GM19351 (cell line): ENCODE data around the gene KHDRBS2.

Experiments
- ATAC-seq: cut with Tn5 transposase; IDR thresholded peaks from one replicate; pipeline ENCODE4 v1.9.1; 2021; ENCODE audit warnings: mild to moderate bottlenecking, moderate library complexity; ENCODE audit not compliant: unreplicated experiment

Gene KHDRBS2

DNA sequence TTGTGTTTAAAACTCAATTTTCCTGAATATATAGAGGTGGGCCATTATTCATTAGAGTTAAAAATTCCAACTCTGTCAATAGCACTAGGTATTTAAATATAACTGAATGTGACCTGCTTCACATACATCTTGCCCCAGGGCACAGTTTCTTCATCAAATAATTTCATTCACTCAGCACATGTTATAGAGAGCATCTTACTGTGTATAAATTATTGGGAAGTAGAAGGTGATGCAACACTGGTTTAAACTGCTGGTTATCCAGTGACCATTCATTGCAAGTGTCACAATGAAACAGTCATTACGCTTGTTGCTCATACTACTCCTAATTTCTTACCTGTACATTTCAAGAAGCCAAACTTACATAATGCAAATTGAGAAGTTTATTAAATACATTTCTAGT lies 93.4 kb downstream of the KHDRBS2 start:
- no peak for ATAC-seq

DNA sequence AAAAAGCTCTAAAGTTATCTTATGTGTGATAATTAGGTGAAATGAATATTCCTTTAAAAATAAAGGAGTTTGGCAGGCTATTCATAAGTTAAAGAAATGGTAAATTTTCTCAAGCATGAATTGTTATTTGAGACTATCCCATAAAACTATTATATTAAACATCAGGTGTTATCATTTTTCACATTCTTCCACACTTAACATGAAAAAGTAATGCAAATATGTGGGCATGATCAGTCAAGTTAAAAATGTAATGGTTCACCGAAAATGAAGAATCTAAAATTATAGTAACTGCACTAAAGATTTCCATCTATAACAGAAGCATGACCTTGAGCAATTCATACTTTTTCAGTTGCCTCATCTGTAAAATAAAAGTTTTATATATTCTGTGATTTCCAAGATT lies 110.8 kb downstream of the KHDRBS2 start:
- no peak for ATAC-seq

- ATAC-seq, result no peak
Observed at GRCh38 chr6:62174548-62174947, 111.5 kb downstream of the KHDRBS2 start.

DNA sequence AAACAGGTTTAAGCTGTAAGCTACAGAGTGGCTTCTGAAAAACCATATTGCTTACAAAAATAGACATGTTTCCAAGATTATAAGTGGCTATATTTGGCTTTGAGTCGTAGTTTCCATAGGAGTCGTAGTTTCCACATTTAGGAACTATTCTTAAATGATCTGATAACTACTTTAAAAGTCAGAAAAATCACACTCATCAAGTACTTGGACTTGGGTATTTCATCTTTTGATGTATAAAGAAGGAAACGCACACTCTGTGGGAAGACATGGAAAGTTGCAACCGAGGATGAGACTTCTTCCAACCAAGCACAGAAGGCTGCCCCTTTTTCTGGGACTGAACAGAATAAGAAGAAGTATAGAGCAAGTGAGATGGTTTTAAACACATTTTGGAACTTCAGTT lies 118.3 kb downstream of the KHDRBS2 start:
- ATAC-seq, result no peak

DNA sequence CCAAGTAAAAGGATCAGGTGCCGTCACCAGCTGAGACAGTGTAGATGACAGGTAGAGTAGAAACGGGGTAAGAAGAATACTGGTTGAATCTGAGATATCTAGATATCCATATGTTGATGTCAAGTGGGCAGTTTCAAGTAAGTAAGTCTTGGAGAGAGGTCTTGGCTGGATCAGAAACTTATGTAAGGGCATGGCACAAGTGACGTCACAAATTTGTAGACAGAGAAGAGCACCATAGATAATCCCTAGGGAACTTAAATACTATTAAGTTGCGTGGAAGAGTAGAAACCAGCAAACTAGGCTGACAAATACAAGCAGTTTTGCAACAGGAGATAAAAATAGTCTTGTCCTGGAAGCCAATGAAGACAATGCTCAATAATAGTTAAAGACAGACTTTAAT lies 123.2 kb downstream of the KHDRBS2 start:
- no peak for ATAC-seq

- ATAC-seq, result no peak
Observed at GRCh38 chr6:62152796-62153195, 133.2 kb downstream of the KHDRBS2 start.

- ATAC-seq, result peak; percentile 96
Observed at GRCh38 chr6:62150048-62150663, 135.9 kb downstream of the KHDRBS2 start.

DNA sequence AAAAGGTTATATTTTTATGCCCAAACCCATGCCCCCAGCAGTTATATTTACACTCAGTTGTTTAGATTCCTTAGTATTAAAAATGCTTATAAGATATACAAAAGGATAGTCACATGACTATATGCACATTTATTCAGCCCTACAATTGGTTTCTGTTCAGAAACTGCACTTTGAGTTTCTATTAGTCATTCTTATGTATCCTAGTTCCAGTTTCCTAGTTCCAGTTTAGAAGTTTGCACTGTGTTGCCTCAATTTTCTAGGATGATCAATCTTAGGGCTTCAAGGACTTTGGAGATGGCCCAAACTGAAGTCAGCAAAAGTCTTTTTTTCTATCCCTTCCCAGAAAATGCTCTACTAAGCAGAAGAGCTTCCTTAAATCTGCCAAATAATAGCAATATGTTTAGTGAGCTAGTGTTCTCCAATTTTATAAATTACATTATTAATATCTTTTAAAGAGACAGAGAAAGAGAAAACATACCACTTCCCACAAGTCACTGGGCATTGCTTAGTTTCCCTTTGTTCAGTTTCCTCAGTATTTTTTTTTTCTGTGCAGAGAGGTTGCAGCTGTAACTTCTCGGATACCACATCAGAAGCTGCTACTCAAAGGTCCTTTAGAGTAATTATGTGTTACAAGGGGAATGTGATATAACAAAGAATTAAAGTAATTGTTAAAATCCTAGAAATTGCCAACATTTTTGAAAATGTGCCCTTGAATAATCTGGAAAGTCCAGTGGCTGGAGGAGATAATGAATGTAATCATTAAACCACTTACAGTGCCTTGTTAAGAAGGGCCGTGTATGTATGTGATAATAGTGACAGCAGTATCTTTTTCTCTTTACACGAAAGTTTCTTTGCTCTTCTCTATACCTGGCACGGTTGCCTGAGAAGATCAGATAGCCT lies 138.8 kb downstream of the KHDRBS2 start:
- no peak for ATAC-seq

GRCh38 chr6:62129127-62129526 lies 156.9 kb downstream of the KHDRBS2 start:
- no peak for ATAC-seq

DNA sequence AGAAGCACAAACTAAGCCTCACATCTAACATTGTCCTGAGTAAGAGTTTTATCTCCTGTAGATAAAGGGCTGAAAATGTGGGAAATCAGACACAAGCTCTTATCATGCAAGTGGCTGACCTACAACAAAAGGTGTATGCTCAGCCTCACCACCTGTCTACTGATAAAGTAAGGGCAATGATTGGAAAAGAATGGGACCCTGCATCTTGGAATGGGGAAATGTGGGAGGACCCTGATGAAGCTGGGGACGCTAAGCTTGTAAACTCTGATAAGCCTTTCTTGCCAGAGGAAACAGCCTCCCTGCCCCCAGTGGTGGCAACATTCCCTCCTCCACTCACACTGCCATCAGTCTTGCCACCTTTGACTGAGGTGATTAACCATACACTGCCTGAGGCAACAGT lies 166.6 kb downstream of the KHDRBS2 start:
- no peak for ATAC-seq

GRCh38 chr6:62103186-62103859 lies 182.7 kb downstream of the KHDRBS2 start:
- ATAC-seq, result no peak

DNA sequence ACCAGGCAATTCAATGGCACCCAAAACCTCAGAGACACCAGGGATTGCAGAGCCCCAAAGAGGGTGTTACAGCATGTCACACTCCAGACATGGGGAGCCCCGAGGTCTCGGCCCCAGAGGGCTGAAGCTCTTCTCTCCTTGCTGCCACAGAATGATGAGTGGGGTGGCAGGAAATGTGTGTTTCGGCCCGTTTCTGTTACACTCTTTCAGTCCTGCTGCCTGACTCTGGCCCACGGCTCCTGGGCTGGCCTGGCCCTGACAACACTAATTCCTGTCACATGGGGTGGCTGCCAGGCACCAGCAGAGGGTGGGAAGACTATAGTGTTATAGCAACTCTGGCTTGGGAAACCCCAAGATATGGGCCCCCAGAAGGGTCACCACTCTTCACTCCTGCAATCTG lies 183.6 kb downstream of the KHDRBS2 start:
- ATAC-seq, result no peak

DNA sequence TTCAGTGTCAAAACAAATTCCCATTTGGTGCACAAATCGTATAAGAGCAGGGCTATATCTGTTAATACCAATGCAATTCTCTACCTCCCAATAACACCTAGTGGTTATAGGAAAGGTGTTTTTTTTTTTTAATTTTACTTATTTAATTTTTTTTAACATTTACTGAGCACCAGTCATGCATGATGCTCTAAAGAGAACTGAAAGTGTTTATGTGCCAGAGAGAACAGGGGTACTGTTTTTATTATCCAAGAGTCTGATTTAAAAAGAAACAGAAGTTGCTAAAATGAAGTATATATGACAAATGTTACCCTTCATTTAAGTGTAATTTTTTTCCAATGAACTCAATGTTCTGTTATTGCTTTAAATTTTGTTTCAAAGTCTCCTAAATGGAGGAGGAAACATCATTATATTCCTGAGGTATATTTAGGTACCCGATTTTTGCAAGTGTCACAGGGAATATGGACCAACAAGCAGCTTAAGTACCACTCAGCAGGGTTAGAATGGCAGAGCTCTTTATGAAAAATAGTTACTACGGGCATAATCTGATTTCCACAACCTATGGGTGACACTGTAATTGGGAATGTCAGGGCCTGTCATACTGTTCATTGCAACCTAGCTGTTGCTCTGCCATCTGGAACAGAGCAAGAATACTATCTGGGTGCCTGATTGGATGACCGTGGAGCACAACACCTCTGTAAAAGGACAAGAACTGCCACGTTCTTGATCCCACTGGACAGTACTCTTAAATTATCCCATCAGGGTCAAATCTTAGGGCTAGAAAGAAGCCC lies 195.4 kb downstream of the KHDRBS2 start:
- ATAC-seq, result no peak

DNA sequence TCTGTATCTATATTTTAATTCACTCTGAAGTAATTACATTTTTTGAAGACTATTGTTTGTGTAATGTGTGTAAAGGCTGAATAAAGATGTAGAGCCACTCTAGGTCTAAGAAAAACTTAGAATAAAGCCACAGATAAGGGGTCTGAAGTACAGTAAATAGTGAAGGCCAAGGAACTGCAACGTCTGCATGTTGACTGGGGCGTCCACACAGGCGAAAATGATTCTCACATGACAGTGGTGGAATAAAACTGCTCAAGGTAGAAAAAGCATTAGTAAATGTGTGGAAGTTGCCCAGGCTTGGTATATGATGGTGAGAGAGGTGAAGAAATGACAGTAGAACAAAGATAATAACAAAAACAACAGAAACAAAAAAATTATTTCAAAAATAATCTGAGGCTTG lies 196.2 kb downstream of the KHDRBS2 start:
- no peak for ATAC-seq

DNA sequence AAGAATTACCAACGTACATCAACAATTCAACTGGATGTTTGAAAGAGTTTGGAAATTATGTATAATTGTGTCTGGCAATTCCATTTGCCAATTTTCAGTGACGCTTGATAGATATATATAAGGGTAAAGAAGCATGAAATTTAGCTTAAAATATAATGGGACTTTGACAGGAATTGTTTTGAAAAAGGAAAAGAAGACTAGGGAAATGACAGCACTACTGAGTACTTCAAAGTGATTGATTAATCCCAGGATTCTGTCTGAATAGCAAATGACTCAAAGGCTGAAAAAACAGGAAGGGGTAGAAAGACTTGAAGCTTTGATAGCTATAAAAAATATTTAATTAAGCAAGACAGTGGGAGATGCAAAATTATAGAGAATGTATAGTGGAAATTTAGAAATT lies 200.0 kb downstream of the KHDRBS2 start:
- no peak for ATAC-seq

DNA sequence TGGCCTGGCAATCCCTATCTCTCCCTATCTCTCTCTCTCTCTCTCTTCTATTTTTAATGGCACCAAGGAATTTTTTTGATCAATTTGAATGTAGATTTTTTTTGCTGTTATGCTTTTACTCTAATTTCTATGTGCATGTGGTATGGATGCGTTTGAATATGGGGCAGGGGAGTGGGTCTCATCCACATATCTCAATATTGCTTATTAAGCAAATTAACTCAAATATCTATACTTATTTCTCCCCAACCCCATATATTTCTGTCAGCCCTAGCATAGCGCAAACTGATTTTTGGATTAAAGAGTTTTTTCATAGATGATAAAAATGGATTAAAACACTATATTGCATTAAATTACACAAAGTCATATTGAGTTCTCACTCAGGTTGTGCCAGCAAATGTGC lies 210.2 kb downstream of the KHDRBS2 start:
- no peak for ATAC-seq

GRCh38 chr6:62059901-62060300 lies 226.1 kb downstream of the KHDRBS2 start:
- ATAC-seq, result no peak

- no peak for ATAC-seq
Observed at GRCh38 chr6:62057300-62057699, 228.7 kb downstream of the KHDRBS2 start.

GRCh38 chr6:62045502-62045901 lies 240.5 kb downstream of the KHDRBS2 start:
- ATAC-seq, result no peak

DNA sequence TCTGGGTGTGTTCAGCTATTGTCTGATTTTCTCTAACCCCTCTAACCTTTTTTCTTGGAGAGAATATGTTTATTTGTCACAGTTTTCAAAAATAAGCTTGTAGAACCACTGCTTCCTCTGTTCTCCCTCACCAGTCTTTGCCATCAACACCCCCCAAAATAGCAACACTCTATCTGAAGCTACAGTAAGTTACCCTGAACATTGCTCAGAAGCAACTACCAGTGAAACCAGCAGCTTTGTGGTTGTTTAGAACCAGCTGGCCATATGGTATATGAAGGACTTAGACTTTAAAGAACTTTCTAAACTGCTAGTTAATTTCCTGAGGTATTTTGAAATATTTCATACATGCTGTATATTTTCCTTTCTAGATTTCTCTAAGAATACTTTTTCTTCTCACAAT lies 242.9 kb downstream of the KHDRBS2 start:
- no peak for ATAC-seq

- ATAC-seq, result no peak
Observed at GRCh38 chr6:62042429-62042828, 243.6 kb downstream of the KHDRBS2 start.
